SKM-1 treated with dmso at 0.1 percent for 144 hours (cell line): ENCODE measurements around the gene IQCM.

ENCODE experiments used
- DNase-seq: peaks from one replicate; lab custom pipeline; 2025; ENCODE audit not compliant: unreplicated experiment; lab: John Stamatoyannopoulos, UW

Gene IQCM

DNA sequence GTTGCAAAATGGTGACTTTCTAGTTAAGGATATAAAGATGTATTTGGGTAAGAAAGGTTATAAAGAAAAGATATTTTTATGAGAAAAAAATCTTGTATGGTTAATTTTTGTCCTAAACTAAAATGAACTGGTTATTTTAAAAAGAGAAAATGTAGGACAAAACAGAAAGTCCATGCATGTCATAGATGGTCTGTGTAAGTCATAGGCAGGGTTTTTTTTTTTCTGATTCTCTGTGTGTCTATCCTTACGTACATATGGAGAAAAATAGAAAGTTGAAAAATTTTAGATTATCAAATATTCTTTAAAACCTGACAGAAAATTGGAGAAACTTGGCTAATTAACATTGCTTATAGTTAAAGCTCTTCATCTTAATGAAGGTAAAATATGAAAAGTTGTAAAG, 493.4 kb downstream of the IQCM start:
- no peak for DNase-seq

DNA sequence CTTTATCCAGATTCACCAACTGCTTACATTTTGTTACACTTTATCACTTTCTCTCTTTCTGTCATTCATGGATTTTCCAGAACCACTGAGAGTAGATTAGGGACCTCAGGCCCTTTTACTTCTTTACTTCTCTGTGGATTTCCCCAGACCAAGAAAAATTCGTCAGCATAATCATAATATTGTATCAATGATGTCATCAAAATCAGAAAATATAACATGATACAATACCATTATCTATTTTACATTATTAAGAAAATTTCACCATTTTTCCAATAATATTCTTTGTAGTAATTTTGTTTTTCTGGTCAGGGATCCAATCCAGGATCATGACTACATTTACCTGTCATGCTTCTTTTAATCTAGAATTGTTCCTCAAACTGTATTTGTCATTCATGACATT, 494.2 kb downstream of the IQCM start:
- DNase-seq = no peak

DNA sequence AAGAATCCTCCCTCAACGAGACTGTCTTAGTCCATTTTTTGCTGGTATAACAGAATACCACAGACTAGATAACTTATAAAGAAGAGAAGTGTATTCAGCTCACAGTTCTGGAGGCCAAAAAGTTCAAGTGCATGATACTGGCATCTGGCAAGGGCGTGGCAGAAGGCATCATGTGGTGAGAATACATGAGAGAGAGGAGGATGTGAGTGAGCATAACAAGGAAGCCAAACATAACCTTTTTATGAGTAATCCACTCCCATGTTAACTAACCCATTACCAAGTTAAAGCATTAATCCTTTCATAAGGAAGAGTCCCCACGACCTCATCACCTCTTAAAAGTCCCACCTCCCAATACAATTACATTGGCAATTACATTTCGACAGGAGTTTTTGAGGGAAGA, 504.6 kb downstream of the IQCM start:
- no peak for DNase-seq

DNA sequence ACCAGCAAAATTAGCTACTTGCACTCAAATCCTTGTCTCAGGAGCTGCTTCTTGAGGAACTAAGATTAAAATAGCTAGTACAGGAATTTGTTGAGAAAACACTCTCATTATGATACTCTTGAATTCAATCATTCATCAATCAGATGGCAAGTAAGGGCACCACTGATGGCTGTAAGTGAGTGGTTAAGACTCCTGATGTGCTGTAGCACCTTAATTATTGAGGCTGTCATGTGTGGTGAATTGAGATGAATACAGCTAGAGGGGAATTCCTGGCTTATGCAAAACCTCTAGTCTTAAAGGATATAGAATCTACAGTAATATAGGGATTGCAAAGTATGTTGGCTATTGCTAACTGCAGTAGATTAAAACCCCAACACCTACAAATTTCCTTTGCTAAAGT, 509.1 kb downstream of the IQCM start:
- no peak for DNase-seq
